Measurements from ENCODE around the gene CPS1. TPM values are rescaled to one million over a fixed set of nuclear protein-coding genes. Genes with fewer than 3 reads are reported as not detected.

Gene CPS1
- 1 to 10 TPM in 2 of 4 donors, under 1 TPM in 2; 0.55 to 2.3 (median 1.2) TPM for total RNA-seq
- polyA plus RNA-seq, result under 1 TPM; 0.11 to 0.39 (median 0.13) TPM
- long read RNA-seq, donor 1, result 0 reads
- long read RNA-seq, donor 2, full-length matches to known transcripts, result 1 of 1 reads
- long read RNA-seq, donor 2, partial matches to known transcripts, result 0 of 1 reads
- long read RNA-seq, donor 2, other reads (novel, unspliced or antisense), result 0 of 1 reads

- DNase-seq (no peak), ATAC-seq (no peak)
- Histone ChIP-seq H3K36me3 (ENCODE audit: insufficient read depth in 1 of 2, low read depth in 1 of 2) (no peaks in the 10 kb centered on the region), H3K4me1 (no peaks in the 10 kb centered on the region), H3K9me3 (no peaks in the 10 kb centered on the region), H3K27me3 (ENCODE audit: insufficient read depth in 3 of 3, low read length in 2 of 3) (no peaks in the 10 kb centered on the region), H3K27ac (no peak within 1 kb of the TSS), H3K4me3 (no peak within 1 kb of the TSS)
- no peak for TF ChIP-seq CTCF (IDR thresholded peaks at IDR 0.05)
- intact Hi-C loops (cut with DNase I), result no loop called here
- 88 to 90% (median 89%) methylated on average over 2 of the region's 2 CpGs for WGBS, 3 donors
Measured at GRCh38 chr2:210556329-210556980, at the start of gene CPS1. CPS1 (plus strand) TSS chr2:210556599; CDS start chr2:210556734, 135 bp downstream.

GRCh38 chr2:210515911-210516310, 40.5 kb upstream of the CPS1 start:
- ATAC-seq (no peak), DNase-seq (no peak)
- WGBS, 3 donors, result 69 to 97% (median 83%) methylated on average over 2 of the region's 2 CpGs
- H3K27ac ChIP-seq, result no peak overlapping the region
- intact Hi-C loops (cut with DNase I), result no loop called here
- no peaks in the 10 kb centered on the region for H3K4me1 ChIP-seq
- TF ChIP-seq CTCF (IDR thresholded peaks at IDR 0.05), result no peak
- no peaks in the 10 kb centered on the region for H3K36me3 ChIP-seq (ENCODE audit: insufficient read depth in 1 of 2, low read depth in 1 of 2)
- H3K4me3 ChIP-seq, result no peak overlapping the region
- no peaks in the 10 kb centered on the region for H3K27me3 ChIP-seq (ENCODE audit: insufficient read depth in 3 of 3, low read length in 2 of 3)
- H3K9me3 ChIP-seq, result peaks cover 5% of the 10 kb centered on the region

- 81 to 84% (median 82%) methylated on average over 4 of the region's 4 CpGs for WGBS, 3 donors
- Histone ChIP-seq H3K9me3 (peaks cover 5% of the 10 kb centered on the region), H3K4me1 (no peaks in the 10 kb centered on the region), H3K4me3 (no peak overlapping the region), H3K36me3 (ENCODE audit: insufficient read depth in 1 of 2, low read depth in 1 of 2) (no peaks in the 10 kb centered on the region), H3K27ac (no peak overlapping the region), H3K27me3 (ENCODE audit: insufficient read depth in 3 of 3, low read length in 2 of 3) (no peaks in the 10 kb centered on the region)
- no peak for TF ChIP-seq CTCF (IDR thresholded peaks at IDR 0.05)
- intact Hi-C loops (cut with DNase I), result no loop called here
- DNase-seq (no peak), ATAC-seq (no peak)
Measured at GRCh38 chr2:210517264-210517663, 39.1 kb upstream of the CPS1 start.

- H3K27me3 ChIP-seq (ENCODE audit: insufficient read depth in 3 of 3, low read length in 2 of 3), result no peaks in the 10 kb centered on the region
- no peaks in the 10 kb centered on the region for H3K4me1 ChIP-seq
- WGBS, 3 donors, result 64 to 69% (median 68%) methylated on average over 5 of the region's 5 CpGs
- intact Hi-C loops (cut with DNase I), result no loop called here
- TF ChIP-seq CTCF (IDR thresholded peaks at IDR 0.05), result no peak
- no peaks in the 10 kb centered on the region for H3K36me3 ChIP-seq (ENCODE audit: insufficient read depth in 1 of 2, low read depth in 1 of 2)
- ATAC-seq (no peak), DNase-seq (no peak)
- no peak overlapping the region for H3K27ac ChIP-seq
- H3K4me3 ChIP-seq, result no peak overlapping the region
- no peaks in the 10 kb centered on the region for H3K9me3 ChIP-seq
Measured at GRCh38 chr2:210519594-210519993, 36.8 kb upstream of the CPS1 start.

- no peak overlapping the region for H3K27ac ChIP-seq
- intact Hi-C loops (cut with DNase I), result no loop called here
- DNase-seq (no peak), ATAC-seq (no peak)
- H3K9me3 ChIP-seq, result no peaks in the 10 kb centered on the region
- no peaks in the 10 kb centered on the region for H3K36me3 ChIP-seq (ENCODE audit: insufficient read depth in 1 of 2, low read depth in 1 of 2)
- TF ChIP-seq CTCF (IDR thresholded peaks at IDR 0.05), result no peak
- H3K4me1 ChIP-seq, result no peaks in the 10 kb centered on the region
- H3K27me3 ChIP-seq (ENCODE audit: insufficient read depth in 3 of 3, low read length in 2 of 3), result no peaks in the 10 kb centered on the region
- H3K4me3 ChIP-seq, result no peak overlapping the region
Measured at GRCh38 chr2:210522399-210522798, 34.0 kb upstream of the CPS1 start.
